NT2/D1 (cell line): ENCODE measurements around the gene METTL27.
"Not testable (repeated sequence)": the region's sequence is repeated elsewhere in the genome, so short reads cannot be mapped to it uniquely, and the experiment has no call there.

Experiments
- DNase-seq: peaks from one replicate; pipeline ENCODE4 v3.0.0-alpha.2; 2011; ENCODE audit warnings: low read depth, low spot score
- H3K27me3 ChIP-seq: 2 replicates; pipeline ENCODE4 v1.6.0; 2011; ENCODE audit warnings: mild to moderate bottlenecking; ENCODE audit not compliant: insufficient read length, insufficient read depth
- H3K36me3 ChIP-seq: 2 replicates; pipeline ENCODE4 v1.6.1; 2011; ENCODE audit warnings: mild to moderate bottlenecking, low read length, mixed read lengths; ENCODE audit not compliant: insufficient read depth, insufficient read length
- H3K4me1 ChIP-seq: 2 replicates; pipeline ENCODE4 v1.5.1; 2011; ENCODE audit not compliant: insufficient read depth, insufficient read length
- H3K4me3 ChIP-seq: 2 replicates; pipeline ENCODE4 v1.5.1; 2011; ENCODE audit warnings: low read depth; ENCODE audit not compliant: insufficient read length
- H3K9ac ChIP-seq: 2 replicates; pipeline ENCODE4 v1.6.0; 2011; ENCODE audit warnings: low read depth; ENCODE audit not compliant: insufficient read length
- H3K9me3 ChIP-seq: 2 replicates; pipeline ENCODE4 v1.5.1; 2011; ENCODE audit warnings: mild to moderate bottlenecking, low read length; ENCODE audit not compliant: insufficient read depth
- SUZ12 ChIP-seq: IDR thresholded peaks from 2 replicates; pipeline ENCODE4 v1.6.1; 2011; ENCODE audit not compliant: insufficient read length, insufficient read depth; ENCODE audit errors: extremely low read depth
- YY1 ChIP-seq: IDR thresholded peaks from 2 replicates; pipeline ENCODE4 v1.6.1; 2011; ENCODE audit not compliant: insufficient read length, insufficient read depth
- ZNF274 ChIP-seq: IDR thresholded peaks from 2 replicates; pipeline ENCODE4 v1.6.1; 2011; ENCODE audit warnings: mild to moderate bottlenecking, low read depth, low read length

METTL27 gene

DNA sequence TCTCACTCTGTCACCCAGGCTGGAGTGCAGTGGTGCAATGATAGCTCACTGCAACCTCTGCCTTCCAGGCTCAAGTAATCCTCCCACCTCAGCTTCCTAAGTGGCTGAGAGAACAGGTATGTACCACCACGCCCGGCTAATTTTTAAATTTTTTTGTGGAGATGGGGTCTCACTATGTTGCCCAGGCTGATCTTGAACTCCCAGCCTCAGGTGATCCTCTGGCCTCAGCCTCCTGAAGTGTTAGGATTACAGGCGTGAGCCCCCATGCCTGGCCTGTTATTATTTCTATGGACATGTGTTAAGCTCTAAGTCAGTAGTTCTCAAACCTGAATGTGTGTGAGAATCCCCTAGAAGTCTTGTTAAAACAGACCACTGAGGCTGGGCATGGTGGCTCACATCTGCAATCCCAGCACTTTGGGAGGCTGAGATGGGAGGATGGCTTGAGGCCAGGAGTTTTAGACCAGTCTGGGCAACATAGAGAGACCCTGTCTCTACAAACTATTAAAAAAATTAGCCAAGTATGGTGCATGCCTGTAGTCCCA is 43.2 kb upstream of the METTL27 start:
- TF ChIP-seq SUZ12 (no peak), ZNF274 (no peak), YY1 (no peak)
- Histone ChIP-seq H3K27me3 (peaks cover 8% of the 10 kb centered on the region), H3K4me1 (peaks cover 2% of the 10 kb centered on the region), H3K9me3 (no peaks in the 10 kb centered on the region), H3K4me3 (no peak overlapping the region), H3K9ac (no peak overlapping the region), H3K36me3 (no peaks in the 10 kb centered on the region)
- DNase-seq, result no peak

DNA sequence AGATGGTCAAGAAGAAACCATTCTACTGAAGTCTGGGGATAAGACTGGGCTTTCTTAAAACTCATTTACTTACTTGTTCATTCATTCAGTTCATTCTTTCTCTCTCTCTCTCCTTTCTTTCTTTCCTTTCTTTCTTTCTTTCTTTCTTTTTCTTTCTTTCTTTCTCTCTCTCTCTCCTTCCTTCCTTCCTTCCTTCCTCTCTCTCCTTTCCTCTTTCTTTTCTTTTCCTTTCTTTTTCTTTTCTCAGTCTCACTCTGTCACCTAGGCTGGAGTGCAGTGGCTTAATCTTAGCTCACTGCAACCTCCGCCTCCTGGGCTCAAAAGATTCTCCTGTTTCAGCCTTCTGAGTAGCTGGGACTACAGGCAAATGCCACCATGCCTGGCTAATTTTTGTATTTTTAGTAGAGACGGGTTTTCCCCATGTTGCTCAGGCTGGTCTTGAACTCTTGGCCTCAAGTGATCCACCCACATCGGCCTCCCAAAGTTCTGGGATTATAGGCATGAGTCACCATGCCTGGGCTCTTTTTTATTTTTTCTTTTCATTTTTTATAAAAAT is 42.6 kb upstream of the METTL27 start:
- not testable (repeated sequence) for DNase-seq, H3K36me3 ChIP-seq, H3K4me3 ChIP-seq, H3K9ac ChIP-seq, H3K27me3 ChIP-seq, H3K4me1 ChIP-seq, H3K9me3 ChIP-seq

DNA sequence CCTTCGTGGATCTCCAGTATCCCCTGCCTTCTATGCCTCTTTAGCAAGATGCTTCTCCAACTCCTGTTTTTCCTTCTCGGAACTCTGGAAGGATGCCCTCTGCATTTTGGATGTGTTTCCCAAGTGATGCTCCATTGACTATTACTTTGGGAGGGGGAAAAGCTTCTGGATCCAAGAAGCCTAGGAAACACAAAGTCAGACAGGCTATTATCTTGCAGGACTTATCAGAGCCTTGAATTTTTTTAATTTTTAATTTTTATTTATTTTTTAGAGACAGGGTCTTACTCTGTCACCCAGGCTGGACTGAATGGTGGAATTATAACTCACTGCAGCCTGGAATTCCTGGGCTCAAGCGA is 39.7 kb upstream of the METTL27 start:
- DNase-seq, result no peak
- Histone ChIP-seq H3K4me1 (peaks cover 11% of the 10 kb centered on the region), H3K4me3 (no peak overlapping the region), H3K9me3 (no peaks in the 10 kb centered on the region), H3K9ac (no peak overlapping the region), H3K36me3 (no peaks in the 10 kb centered on the region), H3K27me3 (peaks cover 3% of the 10 kb centered on the region)
- no peak for TF ChIP-seq ZNF274
- no peak for TF ChIP-seq SUZ12
- no peak for TF ChIP-seq YY1

DNA sequence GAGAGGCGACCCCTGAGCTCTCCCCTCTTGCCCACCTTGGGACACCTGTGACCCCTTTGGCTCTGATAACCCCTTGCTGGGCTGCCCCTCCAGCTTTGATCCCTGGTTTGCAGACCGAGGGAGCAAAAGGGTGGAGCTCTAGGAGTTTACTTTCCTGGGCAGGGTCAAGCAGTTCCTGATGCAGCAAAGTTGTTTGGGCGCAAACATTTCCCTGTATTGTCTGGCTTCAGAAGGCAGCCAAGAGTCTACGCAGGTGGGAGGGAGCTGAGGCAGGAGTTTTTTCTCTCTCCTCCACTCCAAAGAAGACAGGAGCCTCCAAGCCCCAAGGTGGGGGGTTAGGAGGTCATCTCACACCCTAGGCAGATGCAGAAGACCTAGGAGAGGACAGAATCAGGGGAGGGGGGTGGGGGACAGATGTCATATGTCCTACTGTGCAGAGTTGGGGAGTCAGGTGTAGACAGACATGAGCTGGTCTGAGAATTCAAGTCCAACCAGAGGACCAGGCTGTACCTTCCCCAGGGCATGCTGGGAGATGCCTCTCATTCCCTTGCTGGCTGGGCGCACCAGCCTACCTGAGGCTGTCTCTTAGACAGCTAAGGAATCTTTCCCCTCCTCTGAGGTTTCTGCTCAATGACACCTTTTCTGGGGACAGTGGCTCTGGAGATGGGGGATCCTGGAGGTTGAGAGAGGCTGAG is 39.2 kb upstream of the METTL27 start:
- Histone ChIP-seq H3K27me3 (no peaks in the 10 kb centered on the region), H3K36me3 (no peaks in the 10 kb centered on the region), H3K9ac (no peak overlapping the region), H3K4me1 (peaks cover 11% of the 10 kb centered on the region), H3K4me3 (no peak overlapping the region), H3K9me3 (no peaks in the 10 kb centered on the region)
- TF ChIP-seq SUZ12 (no peak), YY1 (no peak), ZNF274 (no peak)
- DNase-seq, result no peak

DNA sequence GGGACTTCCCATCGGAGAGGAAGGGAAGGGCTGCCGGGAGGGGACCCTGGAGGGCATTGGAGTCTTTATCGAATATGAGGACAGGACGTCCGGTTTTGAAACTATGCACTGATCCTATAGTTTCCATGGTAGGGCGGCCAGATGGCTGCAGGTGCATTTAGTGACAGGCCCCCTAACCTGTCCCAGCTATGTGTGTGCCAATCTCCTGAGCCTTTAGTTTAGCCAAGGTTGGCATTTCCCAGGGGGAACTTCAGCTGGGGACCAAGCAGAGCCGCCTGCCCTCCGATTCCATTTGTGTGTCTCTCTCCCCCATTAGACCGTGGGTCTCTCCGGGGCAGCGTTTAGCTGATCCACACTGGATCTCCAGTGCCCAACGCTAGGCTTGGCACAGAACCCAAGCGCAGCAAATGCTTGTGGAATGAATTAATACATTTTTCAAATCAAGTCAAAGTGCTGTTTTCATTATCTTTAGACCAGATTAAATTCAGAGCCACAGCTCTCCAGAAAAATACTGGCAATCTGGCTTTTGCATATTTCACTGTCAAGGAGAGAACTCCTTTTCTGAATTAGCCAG is 38.5 kb upstream of the METTL27 start:
- peaks cover 9% of the 10 kb centered on the region for H3K4me1 ChIP-seq
- H3K4me3 ChIP-seq, result no peak overlapping the region
- H3K9me3 ChIP-seq, result no peaks in the 10 kb centered on the region
- TF ChIP-seq ZNF274 (no peak), SUZ12 (no peak), YY1 (no peak)
- DNase-seq, result no peak
- no peaks in the 10 kb centered on the region for H3K36me3 ChIP-seq
- H3K9ac ChIP-seq, result no peak overlapping the region
- no peaks in the 10 kb centered on the region for H3K27me3 ChIP-seq

DNA sequence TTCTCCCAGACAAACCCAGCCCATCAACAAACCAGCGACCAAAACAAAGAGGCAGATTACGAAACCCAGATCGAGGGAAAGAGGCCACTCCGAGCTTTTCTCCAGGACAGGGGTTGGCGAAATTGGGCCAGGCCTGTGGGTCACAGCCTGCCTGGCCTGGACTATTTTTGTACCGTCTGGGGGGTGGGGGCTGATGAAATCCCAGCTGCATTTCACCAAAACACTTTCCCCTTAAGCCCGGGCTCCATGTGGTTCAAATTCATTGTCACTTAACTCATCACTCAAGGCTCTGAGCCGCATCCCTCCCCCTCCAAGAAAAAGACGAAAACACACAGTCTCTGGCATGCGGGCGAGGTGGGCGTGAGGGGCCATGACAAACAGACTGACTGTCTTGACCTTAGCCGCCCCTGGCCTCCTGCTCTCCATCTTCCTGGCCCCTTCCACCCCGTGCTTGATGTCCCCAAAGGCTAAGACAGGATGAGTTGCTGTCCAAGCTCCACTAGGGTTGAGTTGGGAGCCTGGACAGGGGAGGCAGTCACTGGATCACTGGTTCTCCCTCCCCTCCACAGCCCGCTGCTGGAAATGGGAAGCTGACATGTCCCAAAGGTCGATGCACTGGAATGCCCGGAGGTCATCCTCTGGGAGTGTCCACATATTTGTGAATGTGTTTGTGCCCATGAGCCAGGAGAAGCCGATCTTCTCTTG is 37.8 kb upstream of the METTL27 start:
- TF ChIP-seq YY1 (no peak), SUZ12 (no peak), ZNF274 (no peak)
- H3K4me3 ChIP-seq, result no peak overlapping the region

DNA sequence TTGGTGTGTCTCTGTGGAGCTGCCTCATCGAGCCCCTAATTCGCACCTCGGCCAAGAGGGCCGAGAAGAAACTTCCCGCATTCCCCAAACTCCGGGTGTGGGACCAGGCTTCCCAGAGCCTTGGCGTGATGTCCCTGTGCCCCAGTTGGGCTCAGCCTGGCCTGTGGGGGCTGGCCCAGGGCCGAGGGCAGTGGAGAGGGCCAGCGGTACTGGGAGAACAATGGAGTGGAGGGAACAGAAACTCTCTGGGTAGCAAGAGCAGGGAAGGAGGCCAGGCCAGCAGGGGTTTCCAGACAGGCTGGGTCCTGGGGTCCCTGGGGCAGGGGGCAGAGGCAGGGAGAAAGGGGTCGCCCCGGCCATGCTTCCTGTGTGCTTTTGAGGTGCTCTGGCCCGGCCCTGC is 34.7 kb upstream of the METTL27 start:
- DNase-seq, result no peak
- H3K4me3 ChIP-seq, result no peak overlapping the region
- H3K4me1 ChIP-seq, result peaks cover 9% of the 10 kb centered on the region
- TF ChIP-seq YY1, result no peak
- no peak for TF ChIP-seq SUZ12
- TF ChIP-seq ZNF274, result no peak
- no peak overlapping the region for H3K9ac ChIP-seq
- no peaks in the 10 kb centered on the region for H3K27me3 ChIP-seq
- no peaks in the 10 kb centered on the region for H3K9me3 ChIP-seq
- H3K36me3 ChIP-seq, result no peaks in the 10 kb centered on the region

More for the DNA sequence above, 37.8 kb upstream of the METTL27 start:
- Histone ChIP-seq H3K9ac (no peak overlapping the region), H3K4me1 (peaks cover 9% of the 10 kb centered on the region), H3K36me3 (no peaks in the 10 kb centered on the region), H3K27me3 (no peaks in the 10 kb centered on the region), H3K9me3 (no peaks in the 10 kb centered on the region)
- no peak for DNase-seq
